ENCODE measurements around the gene PHLDB1. TPM values are rescaled to one million over a fixed set of nuclear protein-coding genes. Genes with fewer than 3 reads are reported as not detected.

The PHLDB1 gene
- total RNA-seq (2021) (48.7 and 58.7 TPM in 2 replicates), Bru-seq, nascent RNA (percentile 59 among the genes with signal in this experiment), BruChase-seq, experiment 1, labeled RNA remaining after a 2-hour chase (percentile 66 among the genes with signal in this experiment), BruChase-seq, experiment 2, labeled RNA remaining after a 6-hour chase (percentile 65 among the genes with signal in this experiment)
- long read RNA-seq, full-length matches to known transcripts: 3 of 50 reads
- long read RNA-seq, partial matches to known transcripts: 22 of 50 reads
- long read RNA-seq, other reads (novel, unspliced or antisense): 25 of 50 reads

DNA sequence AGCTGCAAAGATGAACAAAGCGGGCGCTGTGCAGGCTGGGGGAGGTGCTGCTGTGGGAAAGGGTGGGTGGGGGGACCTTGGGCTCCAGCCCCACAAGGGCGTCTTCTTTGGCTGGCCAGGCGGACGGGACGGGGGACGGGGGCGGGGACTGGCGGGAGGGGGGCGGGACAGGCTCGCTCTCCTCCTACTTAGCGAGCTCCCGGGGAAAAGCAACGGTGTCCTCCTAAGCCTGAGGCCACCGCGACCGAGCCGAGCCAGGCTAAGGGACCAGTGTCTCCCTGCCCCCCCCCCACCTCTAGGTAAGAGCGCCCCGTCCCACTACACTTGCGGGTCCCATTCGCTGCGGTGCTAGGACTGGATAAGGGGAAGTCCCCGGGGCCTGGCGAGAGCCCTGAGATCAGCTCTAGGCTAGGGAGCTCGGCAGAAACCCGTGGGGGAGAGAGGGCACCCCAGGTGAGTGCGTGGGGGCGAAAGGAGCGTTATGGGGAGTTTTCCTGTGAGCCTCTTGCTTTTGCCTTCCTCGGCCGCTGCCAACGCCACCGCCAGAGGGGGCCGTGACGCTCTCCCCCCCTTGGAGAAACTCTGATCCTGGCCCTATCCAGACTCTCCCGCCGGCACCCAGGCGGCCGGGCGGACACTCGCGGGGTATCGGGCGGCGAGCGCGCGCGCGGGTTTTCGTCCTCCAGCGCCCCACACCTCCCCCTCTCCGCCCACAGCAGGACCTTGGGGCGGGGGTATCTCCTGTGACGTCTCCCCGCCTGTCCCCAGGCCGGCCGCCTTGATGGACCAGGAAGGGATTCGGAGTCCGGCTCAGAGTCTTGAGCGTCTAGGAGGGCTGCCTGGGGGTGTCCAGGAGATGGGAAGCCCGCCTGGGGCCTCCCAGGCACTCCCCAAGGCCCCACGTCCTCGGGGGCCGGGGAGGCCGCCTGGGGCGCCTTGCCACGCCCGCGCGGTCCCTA lies at the start of gene PHLDB1:
Gene PHLDB1 (plus strand): TSS at position 215 of the 959 bp plus-strand sequence. CDS start 6,222 bp downstream, outside the sequence.
- ChIA-PET CTCF (interaction anchor here (0.7 to 1.7 kb wide), 2 partner anchors 13 to 28 kb away, joined by 3 to 4 read pairs; no protein-coding TSS in a partner anchor), POLR2A (ENCODE audit: low non-redundant PET) (interaction anchor here (0.5 kb wide), 1 partner anchor 18 kb away, joined by 6 read pairs; no protein-coding TSS in a partner anchor)
- Histone ChIP-seq H3K4me3 (ENCODE audit: low read depth, low read length, poor library complexity, severe bottlenecking) (peak within 1 kb of the TSS; percentile 58), H3K27me3 (replicated peaks; ENCODE audit: insufficient read depth, low read depth, low read length, poor library complexity) (no peaks in the 10 kb centered on the region), H3K36me3 (ENCODE audit: insufficient read depth, low read length, poor library complexity, severe bottlenecking) (peaks cover 3% of the 10 kb centered on the region), H3K9me3 (ENCODE audit: low read depth, low read length, poor library complexity, severe bottlenecking) (no peaks in the 10 kb centered on the region), H3K4me1 (ENCODE audit: insufficient read depth, low read length, poor library complexity, severe bottlenecking) (peaks cover 41% of the 10 kb centered on the region), H3K27ac (ENCODE audit: low read depth, low read length, poor library complexity, severe bottlenecking) (peak within 1 kb of the TSS; percentile 65)
- intact Hi-C loops (cut with micrococcal nuclease; ENCODE audit: unreplicated experiment): no loop called here
- BruUV-seq (replicated peaks): no TSS peak
- TF ChIP-seq EZH2 (IDR thresholded peaks at IDR 0.05; ENCODE audit: borderline replicate concordance, low read depth, low read length, poor library complexity, severe bottlenecking): no peak
- TF ChIP-seq, protein P1, sequence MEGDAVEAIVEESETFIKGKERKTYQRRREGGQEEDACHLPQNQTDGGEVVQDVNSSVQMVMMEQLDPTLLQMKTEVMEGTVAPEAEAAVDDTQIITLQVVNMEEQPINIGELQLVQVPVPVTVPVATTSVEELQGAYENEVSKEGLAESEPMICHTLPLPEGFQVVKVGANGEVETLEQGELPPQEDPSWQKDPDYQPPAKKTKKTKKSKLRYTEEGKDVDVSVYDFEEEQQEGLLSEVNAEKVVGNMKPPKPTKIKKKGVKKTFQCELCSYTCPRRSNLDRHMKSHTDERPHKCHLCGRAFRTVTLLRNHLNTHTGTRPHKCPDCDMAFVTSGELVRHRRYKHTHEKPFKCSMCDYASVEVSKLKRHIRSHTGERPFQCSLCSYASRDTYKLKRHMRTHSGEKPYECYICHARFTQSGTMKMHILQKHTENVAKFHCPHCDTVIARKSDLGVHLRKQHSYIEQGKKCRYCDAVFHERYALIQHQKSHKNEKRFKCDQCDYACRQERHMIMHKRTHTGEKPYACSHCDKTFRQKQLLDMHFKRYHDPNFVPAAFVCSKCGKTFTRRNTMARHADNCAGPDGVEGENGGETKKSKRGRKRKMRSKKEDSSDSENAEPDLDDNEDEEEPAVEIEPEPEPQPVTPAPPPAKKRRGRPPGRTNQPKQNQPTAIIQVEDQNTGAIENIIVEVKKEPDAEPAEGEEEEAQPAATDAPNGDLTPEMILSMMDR (conservative IDR thresholded peaks at IDR 0.05; ENCODE audit: low read depth, low read length): peak; percentile 65
- DNase-seq (ENCODE audit: low spot score): peak; percentile 69

GRCh38 chr11:118560806-118561205 lies 46.6 kb upstream of the PHLDB1 start:
- no peaks in the 10 kb centered on the region for H3K4me1 ChIP-seq (ENCODE audit: insufficient read depth, low read length, poor library complexity, severe bottlenecking)
- no peak overlapping the region for H3K4me3 ChIP-seq (ENCODE audit: low read depth, low read length, poor library complexity, severe bottlenecking)
- ChIA-PET POLR2A (ENCODE audit: low non-redundant PET) (interaction anchor here (0.6 kb wide), 1 partner anchor 256 kb away, joined by 3 read pairs; no protein-coding TSS in a partner anchor), CTCF (no interaction called here)
- no TSS peak for BruUV-seq (replicated peaks)
- DNase-seq (ENCODE audit: low spot score): no peak
- H3K9me3 ChIP-seq (ENCODE audit: low read depth, low read length, poor library complexity, severe bottlenecking): no peaks in the 10 kb centered on the region
- no peak overlapping the region for H3K27ac ChIP-seq (ENCODE audit: low read depth, low read length, poor library complexity, severe bottlenecking)
- intact Hi-C loops (cut with micrococcal nuclease; ENCODE audit: unreplicated experiment): no loop called here
- H3K27me3 ChIP-seq (replicated peaks; ENCODE audit: insufficient read depth, low read depth, low read length, poor library complexity): no peaks in the 10 kb centered on the region
- TF ChIP-seq, protein P1 (conservative IDR thresholded peaks at IDR 0.05; ENCODE audit: low read depth, low read length): no peak
- no peak for TF ChIP-seq EZH2 (IDR thresholded peaks at IDR 0.05; ENCODE audit: borderline replicate concordance, low read depth, low read length, poor library complexity, severe bottlenecking)
- H3K36me3 ChIP-seq (ENCODE audit: insufficient read depth, low read length, poor library complexity, severe bottlenecking): peaks cover 7% of the 10 kb centered on the region

- Histone ChIP-seq H3K27me3 (replicated peaks; ENCODE audit: insufficient read depth, low read depth, low read length, poor library complexity) (no peaks in the 10 kb centered on the region), H3K9me3 (ENCODE audit: low read depth, low read length, poor library complexity, severe bottlenecking) (no peaks in the 10 kb centered on the region), H3K36me3 (ENCODE audit: insufficient read depth, low read length, poor library complexity, severe bottlenecking) (no peaks in the 10 kb centered on the region), H3K4me3 (ENCODE audit: low read depth, low read length, poor library complexity, severe bottlenecking) (peak overlapping the region; percentile 32), H3K4me1 (ENCODE audit: insufficient read depth, low read length, poor library complexity, severe bottlenecking) (no peaks in the 10 kb centered on the region), H3K27ac (ENCODE audit: low read depth, low read length, poor library complexity, severe bottlenecking) (no peak overlapping the region)
- TF ChIP-seq, protein P1 (conservative IDR thresholded peaks at IDR 0.05; ENCODE audit: low read depth, low read length): no peak
- no peak for TF ChIP-seq EZH2 (IDR thresholded peaks at IDR 0.05; ENCODE audit: borderline replicate concordance, low read depth, low read length, poor library complexity, severe bottlenecking)
- no peak for DNase-seq (ENCODE audit: low spot score)
- CTCF ChIA-PET: interaction anchor here (0.6 kb wide), 1 partner anchor 35 kb away, joined by 7 read pairs; no protein-coding TSS in a partner anchor
- POLR2A ChIA-PET (ENCODE audit: low non-redundant PET): no interaction called here
- no TSS peak for BruUV-seq (replicated peaks)
- intact Hi-C loops (cut with micrococcal nuclease; ENCODE audit: unreplicated experiment): loop anchor here (5.0 kb wide), 1 partner anchor 418 kb away; no protein-coding TSS in a partner anchor
These were observed 42.4 kb upstream of the PHLDB1 start for GRCh38 chr11:118565051-118565450.

All from A673 (cell line).